Activated T-helper 17 cell treated with anti-CD3 and anti-CD28 coated beads, Interleukin-2, amount 50 U/mL, for 72 hours (primary cell): ENCODE data around the gene HMGA1. TPM values are rescaled to one million over a fixed set of nuclear protein-coding genes. Genes with fewer than 3 reads are reported as not detected.

Experiments
- ATAC-seq: fragments of 150-1000 bp; cut with Tn5 transposase; replicated peaks from 2 replicates; pipeline ENCODE4 v1.10.0; 2021; ENCODE audit warnings: mild to moderate bottlenecking, moderate library complexity
- H3K27ac Mint-ChIP-seq: one replicate; pipeline ENCODE4 v1.8.0; 2022; ENCODE audit warnings: mixed read lengths
- H3K27me3 Mint-ChIP-seq: one replicate; pipeline ENCODE4 v1.8.0; 2022; ENCODE audit warnings: mixed read lengths
- H3K36me3 Mint-ChIP-seq: one replicate; pipeline ENCODE4 v1.8.0; 2022; ENCODE audit warnings: low read depth, mild to moderate bottlenecking, mixed read lengths
- H3K4me1 Mint-ChIP-seq: one replicate; pipeline ENCODE4 v1.8.0; 2022; ENCODE audit warnings: mixed read lengths
- H3K4me3 Mint-ChIP-seq: one replicate; pipeline ENCODE4 v1.8.0; 2022; ENCODE audit warnings: mild to moderate bottlenecking, mixed read lengths
- H3K9me3 Mint-ChIP-seq: one replicate; pipeline ENCODE4 v1.8.0; 2022; ENCODE audit warnings: mixed read lengths
- total RNA-seq, 2 donors: library from RNA; stranded (reverse); gene quantifications; one replicate each; pipeline ENCODE4 v1.2.3, GENCODE V29; 2022

HMGA1 gene
- total RNA-seq, 2 donors from 2014 or later: 203 to 389 TPM

DNA sequence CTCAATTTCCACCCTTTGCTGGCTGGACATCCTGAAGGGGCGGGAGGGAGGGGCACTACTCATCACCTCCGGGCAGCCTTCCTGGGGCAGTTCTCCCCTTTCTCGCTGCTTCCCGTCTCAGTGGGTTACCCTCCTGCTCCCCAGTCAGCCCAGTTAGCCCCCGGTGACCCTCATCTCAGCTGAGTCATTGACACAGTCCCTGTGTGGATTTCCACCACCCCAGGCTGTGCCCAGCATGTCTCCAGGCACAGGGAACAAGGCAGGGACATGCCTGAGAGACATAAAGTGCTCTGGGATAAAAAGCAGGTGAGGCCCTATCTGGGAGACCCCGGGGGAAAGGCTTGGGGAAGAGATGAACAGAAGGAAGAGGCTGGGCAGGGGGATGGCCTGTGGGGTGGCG is 29.9 kb upstream of the HMGA1 start:
- Mint-ChIP-seq H3K27me3 (no peaks in the 10 kb centered on the region), H3K9me3 (no peaks in the 10 kb centered on the region), H3K36me3 (no peaks in the 10 kb centered on the region), H3K27ac (peak overlapping the region; percentile 83), H3K4me1 (peaks cover 8% of the 10 kb centered on the region), H3K4me3 (no peak overlapping the region)
- ATAC-seq: no peak

DNA sequence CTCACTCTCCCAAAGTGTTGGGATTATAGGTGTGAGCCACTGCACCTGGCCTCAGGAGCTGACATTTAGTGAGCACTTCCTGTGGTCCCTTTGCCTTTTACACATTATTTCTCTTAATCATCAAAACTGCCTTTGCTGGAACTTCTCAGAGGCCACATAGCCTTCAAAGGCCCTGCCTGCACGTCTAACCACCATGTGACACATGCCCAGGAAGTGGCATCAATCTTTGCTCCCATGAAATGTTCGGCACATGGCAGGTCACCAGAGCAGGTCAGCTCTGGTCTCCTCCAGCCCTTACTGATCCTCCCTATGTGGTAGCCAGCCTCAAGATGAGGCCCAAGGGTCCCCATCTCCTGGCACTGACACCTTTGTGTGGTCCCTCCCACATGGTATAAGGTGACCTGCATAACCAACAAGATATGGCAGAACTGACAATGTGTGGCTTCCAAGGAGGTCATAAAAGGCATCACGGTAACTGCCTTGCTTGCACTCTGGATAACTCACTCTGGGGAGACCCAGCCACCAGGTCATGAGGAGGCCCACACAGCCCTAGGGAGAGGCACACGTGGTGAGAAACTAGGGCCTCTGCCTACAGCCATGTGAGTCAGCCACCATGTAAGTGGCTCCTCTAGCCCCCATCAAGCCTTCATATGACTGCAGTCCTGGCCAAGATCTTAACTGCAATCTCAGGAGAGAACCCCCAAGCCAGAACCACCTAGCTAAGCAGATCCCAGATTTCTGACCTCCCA is 28.8 kb upstream of the HMGA1 start:
- ATAC-seq: peak; percentile 90
- Mint-ChIP-seq H3K4me3 (peak overlapping the region; percentile 48), H3K27ac (peak overlapping the region; percentile 83), H3K4me1 (peaks cover 8% of the 10 kb centered on the region), H3K27me3 (no peaks in the 10 kb centered on the region), H3K9me3 (no peaks in the 10 kb centered on the region), H3K36me3 (no peaks in the 10 kb centered on the region)

DNA sequence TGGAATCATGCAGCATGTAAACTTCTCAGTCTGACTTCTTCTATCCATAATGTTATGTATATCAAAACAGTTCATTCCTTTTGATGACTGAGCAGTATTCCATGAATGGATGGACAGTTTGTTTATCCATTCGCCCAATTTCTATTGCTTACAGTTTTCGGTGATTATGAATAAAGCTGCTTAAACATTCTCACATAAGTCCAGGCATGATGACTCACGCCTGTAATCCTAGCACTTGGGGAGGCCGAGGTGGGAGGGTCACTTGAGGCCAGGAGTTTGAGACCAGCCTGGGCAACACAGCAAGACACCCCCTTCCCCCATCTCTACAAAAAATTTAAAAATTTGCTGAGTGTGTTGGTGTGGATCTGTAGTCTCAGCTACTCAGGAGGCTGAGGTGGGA is 22.9 kb upstream of the HMGA1 start:
- Mint-ChIP-seq H3K4me1 (no peaks in the 10 kb centered on the region), H3K27ac (no peak overlapping the region), H3K36me3 (no peaks in the 10 kb centered on the region), H3K27me3 (no peaks in the 10 kb centered on the region), H3K9me3 (no peaks in the 10 kb centered on the region), H3K4me3 (no peak overlapping the region)
- no peak for ATAC-seq

DNA sequence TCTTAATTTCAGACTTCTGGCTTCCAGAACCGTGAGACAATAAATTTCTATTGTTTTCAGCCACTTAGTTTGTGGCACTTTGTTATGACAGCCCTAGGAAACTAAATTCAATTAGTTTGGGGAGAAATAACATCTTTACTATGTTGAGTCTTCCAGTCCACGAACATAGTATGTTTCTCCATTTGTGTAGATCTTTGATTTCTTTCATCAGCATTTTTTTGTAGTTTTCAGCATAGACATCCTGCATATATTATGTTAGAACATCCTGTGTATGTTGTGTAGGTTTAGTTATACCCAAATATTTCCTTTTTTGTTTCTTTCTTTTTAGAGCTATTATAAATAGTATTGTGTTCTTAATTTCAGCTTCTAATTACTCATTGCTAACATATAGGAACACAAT is 18.0 kb upstream of the HMGA1 start:
- Mint-ChIP-seq H3K4me1 (peaks cover 2% of the 10 kb centered on the region), H3K9me3 (no peaks in the 10 kb centered on the region), H3K27ac (no peak overlapping the region), H3K36me3 (no peaks in the 10 kb centered on the region), H3K4me3 (no peak overlapping the region), H3K27me3 (no peaks in the 10 kb centered on the region)
- ATAC-seq: no peak

DNA sequence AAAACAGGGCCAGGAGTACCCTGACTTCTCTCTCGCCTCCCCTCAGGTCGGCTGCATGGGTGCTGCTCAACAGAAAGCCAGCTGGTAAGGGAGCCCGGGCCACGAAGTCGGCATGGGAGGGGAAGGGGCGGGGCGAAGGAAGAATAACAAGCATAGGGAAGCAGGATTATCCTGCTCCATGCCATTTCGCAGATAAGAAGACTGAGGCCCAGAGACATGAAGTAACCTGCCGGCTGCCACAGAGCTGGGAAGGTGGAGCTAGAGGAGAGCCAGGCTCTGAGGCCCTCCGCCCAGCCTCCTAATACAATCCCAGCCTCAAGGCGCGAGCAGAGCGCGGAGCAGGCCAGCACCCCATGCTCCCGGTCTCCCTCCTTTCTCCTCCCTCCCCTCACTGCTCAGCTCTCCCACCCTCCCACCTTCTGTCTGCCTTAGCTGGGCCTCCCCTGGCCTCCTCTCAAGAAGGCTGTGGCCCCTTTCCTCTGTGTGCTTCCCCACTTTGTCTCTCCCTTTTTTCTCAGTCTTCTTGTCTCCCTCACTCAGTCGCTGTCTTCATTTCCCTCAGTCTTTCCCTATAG is 13.2 kb upstream of the HMGA1 start:
- Mint-ChIP-seq H3K9me3 (no peaks in the 10 kb centered on the region), H3K27ac (peak overlapping the region; percentile 88), H3K27me3 (no peaks in the 10 kb centered on the region), H3K4me3 (peak overlapping the region; percentile 69), H3K36me3 (no peaks in the 10 kb centered on the region), H3K4me1 (peaks cover 6% of the 10 kb centered on the region)
- peak; percentile 25 for ATAC-seq

DNA sequence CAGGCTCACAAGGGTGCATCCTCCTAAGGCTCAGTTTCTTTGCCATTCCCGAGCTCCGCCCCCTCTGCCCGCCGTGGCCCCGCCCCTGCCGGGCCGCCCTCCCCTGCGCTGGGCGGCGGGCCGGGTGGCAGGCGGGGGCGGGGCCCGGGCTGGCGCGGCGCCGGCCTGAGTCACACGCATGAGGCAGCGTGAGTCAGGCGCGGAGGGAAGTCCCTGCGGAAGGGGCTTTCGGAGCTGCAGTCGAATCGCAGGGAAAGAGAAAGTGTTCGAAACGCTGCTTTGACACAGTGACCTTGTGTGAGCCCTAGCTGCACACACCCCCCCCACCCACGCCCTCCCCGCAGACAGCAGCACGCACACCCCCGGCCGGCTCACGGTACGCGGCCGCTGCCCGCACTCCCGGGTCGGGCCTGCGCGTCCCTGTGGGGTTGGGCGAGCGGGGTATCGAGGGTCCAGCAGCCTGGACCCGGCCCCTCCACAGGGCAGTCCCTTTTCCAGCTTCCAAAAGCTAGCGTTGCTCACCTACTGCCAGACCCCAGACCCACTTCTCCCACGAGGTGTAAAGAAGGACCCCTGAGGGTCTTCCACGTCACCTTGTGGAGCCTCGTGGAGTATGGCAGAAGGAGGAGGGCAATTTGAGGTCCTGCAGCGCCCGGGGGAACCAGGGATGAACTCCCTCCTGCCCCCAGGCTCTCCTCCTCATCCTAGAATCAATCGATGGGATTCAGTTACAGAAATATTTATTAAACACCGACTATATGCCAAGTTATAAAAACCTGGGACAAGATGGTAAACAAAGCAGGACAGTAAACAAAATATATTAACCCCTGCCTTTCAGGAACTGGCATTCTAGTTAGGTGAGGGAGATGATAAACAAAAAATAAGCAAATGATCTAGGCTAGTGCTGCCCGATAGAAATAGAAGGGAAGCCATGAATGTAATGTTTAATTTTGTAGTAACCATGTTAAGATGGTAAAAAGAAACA is 12.4 kb upstream of the HMGA1 start:
- H3K27me3 Mint-ChIP-seq: no peaks in the 10 kb centered on the region
- H3K4me1 Mint-ChIP-seq: peaks cover 6% of the 10 kb centered on the region
- H3K4me3 Mint-ChIP-seq: peak overlapping the region; percentile 69
- peak overlapping the region; percentile 88 for H3K27ac Mint-ChIP-seq
- peak; percentile 99 for ATAC-seq
- no peaks in the 10 kb centered on the region for H3K36me3 Mint-ChIP-seq
- H3K9me3 Mint-ChIP-seq: no peaks in the 10 kb centered on the region

DNA sequence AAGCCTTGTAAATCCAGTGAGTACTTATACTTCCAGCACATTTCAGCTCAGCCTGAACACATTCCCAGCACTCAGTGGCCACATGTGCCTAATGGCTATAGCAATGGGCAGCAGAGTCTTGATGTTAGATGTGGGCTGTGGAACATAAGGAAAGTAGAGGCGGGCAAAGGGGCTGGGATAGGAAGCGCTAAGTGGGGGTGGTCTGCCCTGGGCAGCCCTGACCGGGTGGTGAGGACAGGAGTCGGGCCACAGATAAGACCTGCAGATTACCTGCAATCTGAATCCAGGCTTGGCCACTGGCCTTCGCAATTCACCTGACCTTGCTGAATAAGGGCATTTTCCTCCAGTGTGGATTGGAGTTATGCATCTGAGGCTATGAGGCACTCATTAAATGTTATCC is 11.1 kb upstream of the HMGA1 start:
- Mint-ChIP-seq H3K27me3 (no peaks in the 10 kb centered on the region), H3K4me1 (peaks cover 6% of the 10 kb centered on the region), H3K9me3 (no peaks in the 10 kb centered on the region), H3K27ac (no peak overlapping the region), H3K4me3 (no peak overlapping the region), H3K36me3 (no peaks in the 10 kb centered on the region)
- no peak for ATAC-seq

DNA sequence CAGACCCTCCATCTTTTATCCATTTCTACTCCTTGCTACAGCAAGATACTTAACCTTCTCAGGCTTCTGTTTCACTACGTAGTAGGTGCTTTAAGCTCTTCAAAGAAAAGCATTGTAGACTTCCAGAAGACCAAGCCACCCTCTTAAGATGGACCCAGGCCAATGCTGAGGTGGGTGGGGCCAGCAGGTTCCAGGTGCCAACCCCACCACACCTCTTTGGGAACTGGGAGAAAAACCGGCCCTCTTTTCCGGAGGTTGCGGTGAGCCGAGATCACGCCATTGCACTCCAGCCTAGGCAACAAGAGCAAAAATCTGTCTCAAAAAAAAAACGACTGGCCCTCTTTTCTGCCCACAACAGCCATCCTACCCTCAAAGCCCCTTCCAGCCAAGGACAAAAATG is 10.6 kb upstream of the HMGA1 start:
- Mint-ChIP-seq H3K36me3 (no peaks in the 10 kb centered on the region), H3K4me3 (no peak overlapping the region), H3K27ac (no peak overlapping the region), H3K9me3 (no peaks in the 10 kb centered on the region), H3K4me1 (peaks cover 6% of the 10 kb centered on the region), H3K27me3 (no peaks in the 10 kb centered on the region)
- ATAC-seq: no peak

DNA sequence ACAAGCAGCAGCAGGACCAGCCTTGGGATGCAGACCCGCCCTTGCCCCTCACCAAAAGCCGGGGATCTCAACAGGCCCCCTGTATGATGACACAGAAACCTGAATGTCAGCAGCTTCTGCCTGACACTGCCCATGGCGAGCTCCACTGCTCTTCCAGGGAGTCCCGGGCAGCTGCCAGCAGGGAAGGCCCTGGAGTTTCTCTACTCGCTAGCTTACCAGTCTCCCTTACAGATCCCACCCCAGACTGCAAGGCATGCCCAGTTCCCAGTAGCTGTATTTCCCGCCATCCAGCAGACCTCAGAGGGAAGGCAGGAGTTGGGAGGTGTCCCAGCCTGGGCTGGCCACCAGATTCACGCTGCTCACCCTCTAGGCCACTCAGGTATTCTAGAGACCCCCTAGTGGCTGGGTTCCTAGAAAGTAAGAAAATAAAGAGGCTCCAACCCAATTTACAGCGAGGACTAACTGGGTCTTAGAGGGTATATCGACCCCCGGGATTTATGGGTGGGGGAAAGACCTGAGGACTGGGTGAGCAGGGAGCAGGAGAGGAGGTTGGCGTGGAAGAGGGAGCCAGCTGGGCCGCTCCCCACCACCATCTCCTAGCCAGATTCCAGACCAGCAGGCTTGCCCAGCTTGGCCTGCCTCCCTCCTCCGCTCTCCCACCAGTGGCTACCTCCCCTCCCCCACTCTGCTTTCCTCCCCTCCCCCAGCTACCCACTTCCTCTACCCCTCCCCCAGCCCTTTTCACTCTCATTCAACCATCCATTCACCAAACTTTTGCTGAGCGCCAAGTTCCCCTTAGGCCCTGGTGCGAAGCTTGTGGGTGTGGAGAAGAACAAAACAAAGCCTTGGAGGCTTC is 9.7 kb upstream of the HMGA1 start:
- Mint-ChIP-seq H3K4me1 (peaks cover 6% of the 10 kb centered on the region), H3K27ac (no peak overlapping the region), H3K27me3 (no peaks in the 10 kb centered on the region), H3K36me3 (no peaks in the 10 kb centered on the region), H3K4me3 (no peak overlapping the region), H3K9me3 (no peaks in the 10 kb centered on the region)
- ATAC-seq: no peak

DNA sequence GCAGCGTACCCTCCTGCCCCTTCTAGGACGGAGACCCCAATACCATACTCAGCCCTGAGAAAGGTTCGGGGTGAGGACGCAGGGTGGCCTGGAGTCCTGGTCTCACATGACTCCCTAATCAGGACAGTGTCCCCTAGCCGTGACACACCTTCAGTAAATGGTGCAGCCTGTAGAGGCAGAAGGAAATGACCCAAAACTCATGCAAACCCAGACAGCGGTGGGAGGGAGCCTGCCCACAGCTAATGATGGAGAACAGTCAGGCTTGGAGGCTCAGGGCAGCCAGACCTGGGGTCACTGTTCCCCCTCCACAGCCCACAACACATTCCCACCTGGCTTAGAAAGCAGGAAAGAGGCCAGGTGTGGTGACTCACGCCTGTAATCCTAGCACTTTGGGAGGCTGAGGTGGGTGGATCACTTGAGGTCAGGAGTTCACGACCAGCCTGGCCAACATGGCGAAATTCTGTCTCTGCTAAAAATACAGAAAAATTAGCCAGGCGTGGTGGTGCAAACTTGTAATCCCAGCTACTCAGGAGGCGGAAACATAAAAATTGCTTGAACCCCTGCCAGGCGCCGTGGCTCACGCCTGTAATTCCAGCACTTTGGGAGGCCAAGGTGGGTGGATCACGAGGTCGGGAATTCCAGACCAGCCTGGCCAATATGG is 8.8 kb upstream of the HMGA1 start:
- ATAC-seq: no peak
- H3K4me1 Mint-ChIP-seq: peaks cover 6% of the 10 kb centered on the region
- H3K4me3 Mint-ChIP-seq: no peak overlapping the region
- H3K36me3 Mint-ChIP-seq: no peaks in the 10 kb centered on the region
- H3K27me3 Mint-ChIP-seq: no peaks in the 10 kb centered on the region
- no peak overlapping the region for H3K27ac Mint-ChIP-seq
- H3K9me3 Mint-ChIP-seq: no peaks in the 10 kb centered on the region

DNA sequence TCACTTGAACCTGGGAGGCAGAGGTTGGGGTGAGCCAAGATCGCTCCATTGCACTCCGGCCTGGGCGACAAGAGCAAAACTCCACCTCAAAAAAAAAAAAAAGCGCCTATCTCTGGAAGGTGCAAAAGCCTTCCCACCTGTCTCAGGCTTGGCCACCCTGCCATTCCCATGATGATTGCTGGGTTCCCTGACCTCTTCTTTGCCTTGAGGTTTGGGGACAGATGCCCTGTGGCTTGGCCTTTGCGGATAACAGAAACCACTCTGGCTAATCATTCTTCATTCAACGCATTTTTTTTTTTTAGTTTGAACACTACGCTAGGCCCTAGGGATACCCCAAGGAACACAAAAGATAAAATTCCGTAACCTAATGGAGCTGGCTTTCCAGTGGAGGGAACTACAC is 6.8 kb upstream of the HMGA1 start:
- no peak overlapping the region for H3K27ac Mint-ChIP-seq

DNA sequence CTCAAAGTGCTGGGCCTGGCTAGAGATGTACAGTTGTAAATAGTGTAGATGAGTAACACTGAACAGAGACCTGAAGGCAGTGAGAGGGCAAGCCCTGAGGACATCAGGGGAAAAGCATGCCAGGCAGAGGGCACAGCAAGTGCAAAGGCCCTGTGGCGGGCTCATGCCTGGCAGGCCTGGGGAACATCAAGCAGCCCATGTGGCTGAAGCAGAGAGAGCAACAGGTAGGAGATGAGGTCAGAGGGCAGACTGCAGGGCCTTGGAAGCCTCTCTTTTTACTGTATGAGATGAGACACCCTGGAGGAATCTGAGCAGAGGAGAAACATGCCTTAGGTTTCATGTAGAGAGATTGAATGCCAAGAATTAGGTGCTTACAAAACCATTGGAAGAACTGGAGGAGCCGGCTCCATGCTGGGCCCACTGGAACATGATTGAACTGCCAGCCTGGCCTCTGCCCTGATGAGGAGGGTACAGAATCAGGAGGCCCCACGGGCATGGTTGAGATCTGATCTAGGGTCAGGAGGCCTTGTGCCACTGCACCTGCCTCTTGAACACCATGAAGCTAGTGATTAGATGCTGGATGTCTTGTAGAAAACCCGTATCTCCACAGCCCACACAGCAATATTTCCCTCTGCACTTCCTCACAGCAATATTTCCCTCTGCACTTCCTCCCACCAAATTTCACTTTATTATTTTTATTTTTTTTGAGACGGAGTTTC is 5.9 kb upstream of the HMGA1 start:
- H3K4me3 Mint-ChIP-seq: no peak overlapping the region
- no peaks in the 10 kb centered on the region for H3K9me3 Mint-ChIP-seq
- no peak overlapping the region for H3K27ac Mint-ChIP-seq
- no peaks in the 10 kb centered on the region for H3K27me3 Mint-ChIP-seq
- no peaks in the 10 kb centered on the region for H3K36me3 Mint-ChIP-seq
- ATAC-seq: no peak
- peaks cover 6% of the 10 kb centered on the region for H3K4me1 Mint-ChIP-seq

More for the DNA sequence above, 6.8 kb upstream of the HMGA1 start:
- Mint-ChIP-seq H3K4me1 (peaks cover 6% of the 10 kb centered on the region), H3K27me3 (no peaks in the 10 kb centered on the region), H3K9me3 (no peaks in the 10 kb centered on the region), H3K36me3 (no peaks in the 10 kb centered on the region), H3K4me3 (no peak overlapping the region)
- no peak for ATAC-seq
